GM12874 (cell line): ENCODE measurements around the gene ARHGAP5.

Experiments
- CTCF ChIP-seq: IDR thresholded peaks from 2 replicates; pipeline ENCODE4 v1.5.1; 2011; ENCODE audit warnings: low read depth, mild to moderate bottlenecking, control low read depth, low read length, moderate library complexity; ENCODE audit not compliant: insufficient read depth

The ARHGAP5 gene

GRCh38 chr14:32202491-32202997 is 125.4 kb downstream of the ARHGAP5 start:
- no peak for TF ChIP-seq CTCF

- no peak for TF ChIP-seq CTCF
These were observed 126.1 kb downstream of the ARHGAP5 start, which contains the start of gene RNU6-8 for GRCh38 chr14:32202998-32203882. Gene RNU6-8 (minus strand): TSS chr14:32203269.

- no peak for TF ChIP-seq CTCF
These were observed 126.8 kb downstream of the ARHGAP5 start for GRCh38 chr14:32203928-32204357.

GRCh38 chr14:32205554-32205953 is 128.4 kb downstream of the ARHGAP5 start:
- TF ChIP-seq CTCF, result no peak

GRCh38 chr14:32205984-32206383 is 128.9 kb downstream of the ARHGAP5 start:
- TF ChIP-seq CTCF, result no peak

- no peak for TF ChIP-seq CTCF
These were observed 129.4 kb downstream of the ARHGAP5 start for GRCh38 chr14:32206552-32206951.

GRCh38 chr14:32208490-32208889 is 131.4 kb downstream of the ARHGAP5 start:
- no peak for TF ChIP-seq CTCF
